Liver (tissue), 9 donors: Measurements from ENCODE around the gene SERPINB12. TPM values are rescaled to one million over a fixed set of nuclear protein-coding genes. Genes with fewer than 3 reads are reported as not detected.

Source experiments
- DNase-seq: peaks from one replicate; pipeline ENCODE4 v3.0.0-alpha.2; 2017; ENCODE audit warnings: low spot score
- H3K27ac ChIP-seq, 2 donors: one replicate each; pipeline ENCODE4 v1.7.0; 2013; ENCODE audit warnings: inconsistent platforms in 2 of 2, low read length in 2 of 2, control low read depth in 1 of 2, low read depth in 1 of 2, mild to moderate bottlenecking in 1 of 2
- H3K27me3 ChIP-seq, 4 donors: one replicate each; pipeline versions ENCODE4 v1.6.1 to v1.7.0; 2013; ENCODE audit warnings: low read length in 3 of 4, inconsistent platforms in 1 of 4, mild to moderate bottlenecking in 1 of 4, moderate library complexity in 1 of 4; ENCODE audit not compliant: control insufficient read depth in 4 of 4, insufficient read depth in 4 of 4
- H3K36me3 ChIP-seq, 4 donors: one replicate each; pipeline versions ENCODE4 v1.6.1 to v1.7.0; 2013; ENCODE audit warnings: low read length in 3 of 4, mild to moderate bottlenecking in 3 of 4, low read depth in 1 of 4, moderate library complexity in 1 of 4; ENCODE audit not compliant: control insufficient read depth in 4 of 4, insufficient read depth in 3 of 4
- H3K4me1 ChIP-seq, 4 donors: one replicate each; pipeline versions ENCODE4 v1.6.1 to v1.7.0; 2013; ENCODE audit warnings: low read length in 3 of 4, mild to moderate bottlenecking in 3 of 4, moderate library complexity in 1 of 4; ENCODE audit not compliant: control insufficient read depth in 4 of 4, insufficient read depth in 4 of 4
- H3K4me3 ChIP-seq, 3 donors: one replicate each; pipeline versions ENCODE4 v1.6.1 to v1.7.0; 2013; ENCODE audit warnings: low read length in 3 of 3, control low read depth in 1 of 3, low read depth in 1 of 3, mild to moderate bottlenecking in 1 of 3
- H3K9ac ChIP-seq, 2 donors: one replicate each; pipeline ENCODE4 v1.7.0; 2013; ENCODE audit warnings: low read length in 2 of 2, mild to moderate bottlenecking in 2 of 2, moderate library complexity in 2 of 2, control low read depth in 1 of 2, low read depth in 1 of 2
- H3K9me3 ChIP-seq, 4 donors: one replicate each; pipeline versions ENCODE4 v1.6.1 to v1.7.0; 2013; ENCODE audit warnings: low read length in 3 of 4; ENCODE audit not compliant: control insufficient read depth in 4 of 4
- EGR1 ChIP-seq, 2 donors: IDR thresholded peaks; 2 replicates each; pipeline ENCODE4 v1.6.1; 2016 to 2018; ENCODE audit warnings: antibody characterized with exemption in 2 of 2, low read depth in 2 of 2
- FOXA2 ChIP-seq: IDR thresholded peaks from 2 replicates; pipeline ENCODE4 v1.6.1; 2016; ENCODE audit warnings: antibody characterized with exemption
- HNF4A ChIP-seq, 2 donors: conservative IDR thresholded peaks; 2 replicates each; pipeline ENCODE4 v1.6.1; 2016; ENCODE audit warnings: antibody characterized with exemption in 2 of 2, mild to moderate bottlenecking in 2 of 2
- HNF4G ChIP-seq: IDR thresholded peaks from 2 replicates; pipeline ENCODE4 v1.6.1; 2016; ENCODE audit warnings: antibody characterized with exemption
- JUND ChIP-seq, 2 donors: IDR thresholded peaks; 2 replicates each; pipeline ENCODE4 v1.6.1; 2016; ENCODE audit warnings: antibody characterized with exemption in 2 of 2
- RAD21 ChIP-seq, 2 donors: IDR thresholded peaks; 2 replicates each; pipeline ENCODE4 v1.6.1; 2016; ENCODE audit warnings: antibody characterized with exemption in 2 of 2, mild to moderate bottlenecking in 2 of 2
- RXRA ChIP-seq, 2 donors: IDR thresholded peaks; 2 replicates each; pipeline ENCODE4 v1.6.1; 2017 to 2018; ENCODE audit warnings: antibody characterized with exemption in 2 of 2, mild to moderate bottlenecking in 1 of 2
- SP1 ChIP-seq: IDR thresholded peaks from 2 replicates; pipeline ENCODE4 v1.6.1; 2018; ENCODE audit warnings: antibody characterized with exemption, mild to moderate bottlenecking
- YY1 ChIP-seq: IDR thresholded peaks from 2 replicates; pipeline ENCODE4 v1.6.1; 2016; ENCODE audit warnings: antibody characterized with exemption, mild to moderate bottlenecking
- WGBS: extraction: QIAGEN DNeasy Blood & Tissue Kit; methylation state at CpG from one replicate; pipeline ENCODE4 v1.1.7; 2013; 5-methylcytosine and 5-hydroxymethylcytosine counted together
- polyA plus RNA-seq, 2 donors: library from polyadenylated mRNA; stranded (reverse) in 1 of 2; unstranded in 1 of 2; fragments of 200-250 nt in 1 of 2; fragments of >200 nt in 1 of 2; fragmentation: Nextera tagmentation in 1 of 2; extraction: Ambion mirVana in 1 of 2; gene quantifications; one replicate each; pipeline versions ENCODE4 v1.2.1 to v1.2.3, GENCODE V29; 2013 to 2015
- total RNA-seq, 2 donors: library from RNA; depleted of rRNA; stranded (reverse); fragments of >200 nt; gene quantifications; one replicate each; pipeline ENCODE4 v1.2.3, GENCODE V29; 2014
- TF ChIP-seq, protein P1 (sequence below): IDR thresholded peaks from 2 replicates; pipeline ENCODE4 v1.6.1; 2016; ENCODE audit warnings: antibody characterized with exemption
- TF ChIP-seq, protein P2 (sequence below): IDR thresholded peaks from 2 replicates; pipeline ENCODE4 v1.6.1; 2016; ENCODE audit warnings: antibody characterized with exemption, mild to moderate bottlenecking
- TF ChIP-seq, protein P3 (sequence below): fragments of 150-350 bp; IDR thresholded peaks from 2 replicates; pipeline ENCODE4 v1.5.1; 2017; ENCODE audit warnings: improper control_type of control experiment, low read depth, low read length; ENCODE audit not compliant: missing input control
- TF ChIP-seq, protein P4 (sequence below): IDR thresholded peaks from 2 replicates; pipeline ENCODE4 v1.6.1; 2016; ENCODE audit warnings: antibody characterized with exemption
- TF ChIP-seq, protein P5 (sequence below): IDR thresholded peaks from 2 replicates; pipeline ENCODE4 v1.6.1; 2016; ENCODE audit warnings: antibody characterized with exemption
- donor health status: healthy.
- donor health status: healthy.
- donor health status: healthy.
- donor health status: healthy.
- donor health status: healthy.

Gene SERPINB12
- total and polyA plus RNA-seq, 4 donors: not detected

DNA sequence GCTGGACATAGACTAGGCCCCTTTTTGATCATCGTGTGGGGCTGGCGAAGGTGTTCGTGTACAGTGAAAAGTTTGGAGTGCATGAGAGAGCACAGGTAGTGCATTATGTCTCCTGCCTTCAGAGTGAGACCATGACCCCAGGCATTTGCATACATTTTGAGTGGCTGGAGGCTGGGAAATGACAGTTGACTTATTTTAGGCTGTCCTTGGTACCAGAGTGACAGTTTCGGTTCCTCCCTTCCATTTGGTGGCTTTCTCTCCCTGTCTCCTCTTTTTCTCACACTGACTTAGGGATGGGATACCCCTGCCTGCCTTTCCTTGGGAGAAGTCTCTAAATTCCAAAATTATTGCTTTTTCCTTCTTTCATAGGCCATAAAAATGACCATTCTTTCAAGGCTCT is 20.1 kb downstream of the SERPINB12 start (continued):
- TF ChIP-seq, protein P1, sequence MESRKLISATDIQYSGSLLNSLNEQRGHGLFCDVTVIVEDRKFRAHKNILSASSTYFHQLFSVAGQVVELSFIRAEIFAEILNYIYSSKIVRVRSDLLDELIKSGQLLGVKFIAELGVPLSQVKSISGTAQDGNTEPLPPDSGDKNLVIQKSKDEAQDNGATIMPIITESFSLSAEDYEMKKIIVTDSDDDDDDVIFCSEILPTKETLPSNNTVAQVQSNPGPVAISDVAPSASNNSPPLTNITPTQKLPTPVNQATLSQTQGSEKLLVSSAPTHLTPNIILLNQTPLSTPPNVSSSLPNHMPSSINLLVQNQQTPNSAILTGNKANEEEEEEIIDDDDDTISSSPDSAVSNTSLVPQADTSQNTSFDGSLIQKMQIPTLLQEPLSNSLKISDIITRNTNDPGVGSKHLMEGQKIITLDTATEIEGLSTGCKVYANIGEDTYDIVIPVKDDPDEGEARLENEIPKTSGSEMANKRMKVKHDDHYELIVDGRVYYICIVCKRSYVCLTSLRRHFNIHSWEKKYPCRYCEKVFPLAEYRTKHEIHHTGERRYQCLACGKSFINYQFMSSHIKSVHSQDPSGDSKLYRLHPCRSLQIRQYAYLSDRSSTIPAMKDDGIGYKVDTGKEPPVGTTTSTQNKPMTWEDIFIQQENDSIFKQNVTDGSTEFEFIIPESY: no peak
- TF ChIP-seq FOXA2: no peak

DNA sequence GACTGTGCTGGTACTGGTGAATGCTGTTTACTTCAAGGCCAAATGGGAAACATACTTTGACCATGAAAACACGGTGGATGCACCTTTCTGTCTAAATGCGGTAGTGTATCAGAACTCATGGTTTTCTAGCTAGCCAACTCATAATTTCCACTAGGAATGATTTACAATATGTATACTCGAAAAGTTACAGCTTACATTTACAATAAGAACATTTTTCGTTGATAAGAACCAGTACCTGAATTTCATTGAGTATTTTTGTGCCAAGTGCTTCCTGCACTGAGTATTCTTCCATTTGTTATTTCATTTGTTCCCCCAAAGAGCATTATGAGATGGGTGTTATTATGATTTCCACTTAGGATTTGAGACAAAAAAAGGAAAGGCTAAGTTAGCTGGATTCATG is 21.9 kb downstream of the SERPINB12 start:
- no peaks in the 10 kb centered on the region for H3K36me3 ChIP-seq
- no peak for DNase-seq
- H3K27me3 ChIP-seq: no peaks in the 10 kb centered on the region
- TF ChIP-seq SP1: no peak
- no peak for TF ChIP-seq FOXA2
- TF ChIP-seq, protein P2, sequence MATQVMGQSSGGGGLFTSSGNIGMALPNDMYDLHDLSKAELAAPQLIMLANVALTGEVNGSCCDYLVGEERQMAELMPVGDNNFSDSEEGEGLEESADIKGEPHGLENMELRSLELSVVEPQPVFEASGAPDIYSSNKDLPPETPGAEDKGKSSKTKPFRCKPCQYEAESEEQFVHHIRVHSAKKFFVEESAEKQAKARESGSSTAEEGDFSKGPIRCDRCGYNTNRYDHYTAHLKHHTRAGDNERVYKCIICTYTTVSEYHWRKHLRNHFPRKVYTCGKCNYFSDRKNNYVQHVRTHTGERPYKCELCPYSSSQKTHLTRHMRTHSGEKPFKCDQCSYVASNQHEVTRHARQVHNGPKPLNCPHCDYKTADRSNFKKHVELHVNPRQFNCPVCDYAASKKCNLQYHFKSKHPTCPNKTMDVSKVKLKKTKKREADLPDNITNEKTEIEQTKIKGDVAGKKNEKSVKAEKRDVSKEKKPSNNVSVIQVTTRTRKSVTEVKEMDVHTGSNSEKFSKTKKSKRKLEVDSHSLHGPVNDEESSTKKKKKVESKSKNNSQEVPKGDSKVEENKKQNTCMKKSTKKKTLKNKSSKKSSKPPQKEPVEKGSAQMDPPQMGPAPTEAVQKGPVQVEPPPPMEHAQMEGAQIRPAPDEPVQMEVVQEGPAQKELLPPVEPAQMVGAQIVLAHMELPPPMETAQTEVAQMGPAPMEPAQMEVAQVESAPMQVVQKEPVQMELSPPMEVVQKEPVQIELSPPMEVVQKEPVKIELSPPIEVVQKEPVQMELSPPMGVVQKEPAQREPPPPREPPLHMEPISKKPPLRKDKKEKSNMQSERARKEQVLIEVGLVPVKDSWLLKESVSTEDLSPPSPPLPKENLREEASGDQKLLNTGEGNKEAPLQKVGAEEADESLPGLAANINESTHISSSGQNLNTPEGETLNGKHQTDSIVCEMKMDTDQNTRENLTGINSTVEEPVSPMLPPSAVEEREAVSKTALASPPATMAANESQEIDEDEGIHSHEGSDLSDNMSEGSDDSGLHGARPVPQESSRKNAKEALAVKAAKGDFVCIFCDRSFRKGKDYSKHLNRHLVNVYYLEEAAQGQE: no peak
- no peak for TF ChIP-seq EGR1 (IDR thresholded peaks at IDR 0.05; ENCODE audit: low read depth in 2 of 2)
- TF ChIP-seq YY1: no peak
- TF ChIP-seq, protein P3, sequence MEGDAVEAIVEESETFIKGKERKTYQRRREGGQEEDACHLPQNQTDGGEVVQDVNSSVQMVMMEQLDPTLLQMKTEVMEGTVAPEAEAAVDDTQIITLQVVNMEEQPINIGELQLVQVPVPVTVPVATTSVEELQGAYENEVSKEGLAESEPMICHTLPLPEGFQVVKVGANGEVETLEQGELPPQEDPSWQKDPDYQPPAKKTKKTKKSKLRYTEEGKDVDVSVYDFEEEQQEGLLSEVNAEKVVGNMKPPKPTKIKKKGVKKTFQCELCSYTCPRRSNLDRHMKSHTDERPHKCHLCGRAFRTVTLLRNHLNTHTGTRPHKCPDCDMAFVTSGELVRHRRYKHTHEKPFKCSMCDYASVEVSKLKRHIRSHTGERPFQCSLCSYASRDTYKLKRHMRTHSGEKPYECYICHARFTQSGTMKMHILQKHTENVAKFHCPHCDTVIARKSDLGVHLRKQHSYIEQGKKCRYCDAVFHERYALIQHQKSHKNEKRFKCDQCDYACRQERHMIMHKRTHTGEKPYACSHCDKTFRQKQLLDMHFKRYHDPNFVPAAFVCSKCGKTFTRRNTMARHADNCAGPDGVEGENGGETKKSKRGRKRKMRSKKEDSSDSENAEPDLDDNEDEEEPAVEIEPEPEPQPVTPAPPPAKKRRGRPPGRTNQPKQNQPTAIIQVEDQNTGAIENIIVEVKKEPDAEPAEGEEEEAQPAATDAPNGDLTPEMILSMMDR: no peak
- no peak for TF ChIP-seq JUND (IDR thresholded peaks at IDR 0.05)
- TF ChIP-seq RAD21 (IDR thresholded peaks at IDR 0.05): no peak
- TF ChIP-seq HNF4A (conservative IDR thresholded peaks at IDR 0.05): no peak
- no peak for TF ChIP-seq RXRA (IDR thresholded peaks at IDR 0.05)
- TF ChIP-seq HNF4G: no peak
- TF ChIP-seq, protein P4, sequence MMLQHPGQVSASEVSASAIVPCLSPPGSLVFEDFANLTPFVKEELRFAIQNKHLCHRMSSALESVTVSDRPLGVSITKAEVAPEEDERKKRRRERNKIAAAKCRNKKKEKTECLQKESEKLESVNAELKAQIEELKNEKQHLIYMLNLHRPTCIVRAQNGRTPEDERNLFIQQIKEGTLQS: no peak
- TF ChIP-seq, protein P1: no peak
- TF ChIP-seq, protein P5, sequence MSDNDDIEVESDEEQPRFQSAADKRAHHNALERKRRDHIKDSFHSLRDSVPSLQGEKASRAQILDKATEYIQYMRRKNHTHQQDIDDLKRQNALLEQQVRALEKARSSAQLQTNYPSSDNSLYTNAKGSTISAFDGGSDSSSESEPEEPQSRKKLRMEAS: no peak
- WGBS: 88% methylated on average over 4 of the region's 4 CpGs
- H3K4me1 ChIP-seq: no peaks in the 10 kb centered on the region
- no peaks in the 10 kb centered on the region for H3K9me3 ChIP-seq
- H3K4me3 ChIP-seq: no peak overlapping the region
- no peak overlapping the region for H3K27ac ChIP-seq
- no peak overlapping the region for H3K9ac ChIP-seq
